Retinal pigment epithelial cell (primary cell): ENCODE measurements around the gene LMTK2.

Source experiments
- DNase-seq: peaks from one replicate; pipeline ENCODE4 v3.0.0-alpha.2; 2010; ENCODE audit warnings: low read depth
- H3K4me3 ChIP-seq: 2 replicates; pipeline ENCODE4 v1.5.1; 2011; ENCODE audit warnings: mild to moderate bottlenecking, low read length, control low read depth, moderate library complexity
- TF ChIP-seq, protein P1 (sequence below): conservative IDR thresholded peaks from 2 replicates; pipeline ENCODE4 v1.5.1; 2011; ENCODE audit warnings: low read depth, low read length, control low read depth, inconsistent platforms

LMTK2 gene

DNA sequence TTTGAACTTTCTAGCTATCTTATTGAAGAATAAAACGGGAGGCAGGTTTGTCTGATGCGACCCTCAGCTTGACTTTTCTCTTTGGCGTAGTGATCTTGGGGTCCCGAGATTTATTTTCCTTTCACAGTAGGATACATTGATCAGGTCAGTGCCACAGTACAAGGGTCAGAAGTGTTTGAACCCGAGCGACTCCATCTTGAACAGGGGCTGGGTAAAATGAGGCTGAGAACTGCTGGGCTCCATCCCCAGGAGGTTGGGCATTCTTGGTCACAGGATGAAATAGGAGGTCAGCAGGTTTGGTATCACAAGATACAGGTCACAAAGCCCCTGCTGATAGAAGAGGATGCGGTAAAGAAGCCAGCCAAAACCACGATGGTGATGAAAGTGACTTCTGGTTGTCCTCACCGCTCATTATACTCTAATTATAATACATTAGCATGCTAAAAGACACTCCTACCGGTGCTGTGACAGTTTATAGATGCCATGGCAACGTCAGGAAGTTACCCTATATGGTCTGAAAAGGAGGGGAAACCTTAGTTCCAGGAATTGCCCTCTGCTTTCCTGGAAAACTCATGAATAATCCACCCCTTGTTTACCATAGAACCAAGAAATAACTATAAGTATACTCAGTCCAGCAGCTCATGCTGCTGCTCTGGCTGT, 148.4 kb downstream of the LMTK2 start:
- TF ChIP-seq, protein P1, sequence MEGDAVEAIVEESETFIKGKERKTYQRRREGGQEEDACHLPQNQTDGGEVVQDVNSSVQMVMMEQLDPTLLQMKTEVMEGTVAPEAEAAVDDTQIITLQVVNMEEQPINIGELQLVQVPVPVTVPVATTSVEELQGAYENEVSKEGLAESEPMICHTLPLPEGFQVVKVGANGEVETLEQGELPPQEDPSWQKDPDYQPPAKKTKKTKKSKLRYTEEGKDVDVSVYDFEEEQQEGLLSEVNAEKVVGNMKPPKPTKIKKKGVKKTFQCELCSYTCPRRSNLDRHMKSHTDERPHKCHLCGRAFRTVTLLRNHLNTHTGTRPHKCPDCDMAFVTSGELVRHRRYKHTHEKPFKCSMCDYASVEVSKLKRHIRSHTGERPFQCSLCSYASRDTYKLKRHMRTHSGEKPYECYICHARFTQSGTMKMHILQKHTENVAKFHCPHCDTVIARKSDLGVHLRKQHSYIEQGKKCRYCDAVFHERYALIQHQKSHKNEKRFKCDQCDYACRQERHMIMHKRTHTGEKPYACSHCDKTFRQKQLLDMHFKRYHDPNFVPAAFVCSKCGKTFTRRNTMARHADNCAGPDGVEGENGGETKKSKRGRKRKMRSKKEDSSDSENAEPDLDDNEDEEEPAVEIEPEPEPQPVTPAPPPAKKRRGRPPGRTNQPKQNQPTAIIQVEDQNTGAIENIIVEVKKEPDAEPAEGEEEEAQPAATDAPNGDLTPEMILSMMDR = no peak
- DNase-seq = no peak
- H3K4me3 ChIP-seq = no peak overlapping the region

DNA sequence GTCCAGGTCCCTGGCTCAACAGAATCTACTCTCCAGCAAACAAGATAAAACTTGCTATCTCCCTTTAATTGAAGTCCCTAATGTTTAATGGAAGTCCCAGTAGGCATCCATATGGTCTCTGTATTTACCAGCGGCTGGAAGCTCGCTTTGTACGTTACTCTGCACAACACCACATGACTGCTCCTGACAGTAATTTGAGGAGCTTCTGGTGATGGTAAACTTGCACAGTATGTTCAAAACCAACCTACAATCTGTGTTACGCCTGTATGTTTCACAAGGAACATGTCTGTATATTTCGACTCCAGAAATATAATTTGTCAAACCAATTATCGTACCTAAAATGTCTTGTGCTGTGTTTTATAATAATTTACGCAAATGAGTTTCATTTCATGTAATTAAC, 149.8 kb downstream of the LMTK2 start:
- DNase-seq = no peak
- TF ChIP-seq, protein P1 = no peak
- no peak overlapping the region for H3K4me3 ChIP-seq

DNA sequence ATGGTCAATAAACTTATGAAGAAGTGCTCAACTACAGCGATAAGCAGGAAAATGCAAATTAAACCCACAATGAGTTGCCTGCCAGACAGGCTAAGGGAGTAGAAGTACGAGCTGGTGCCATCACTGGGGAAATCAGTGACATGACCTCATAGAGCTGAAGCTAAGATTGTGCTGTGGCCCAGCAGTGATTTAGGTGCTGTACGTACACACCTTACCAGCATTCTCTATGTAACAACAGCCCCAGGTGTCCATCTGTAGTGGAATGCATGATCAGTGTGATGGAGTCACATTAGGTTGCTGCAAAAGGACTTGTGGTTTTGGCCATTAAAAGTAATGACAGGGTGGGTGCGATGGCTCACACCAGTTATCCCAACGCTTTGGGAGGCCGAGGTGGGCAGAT, 151.0 kb downstream of the LMTK2 start:
- H3K4me3 ChIP-seq = no peak overlapping the region
- TF ChIP-seq, protein P1 = no peak
- DNase-seq = no peak
